Transverse colon (tissue), 4 donors: ENCODE data around the gene ATF3.

ENCODE experiments used
- CTCF ChIP-seq, 5 experiments: fragments of 200-600 bp in 3 of 5; fragments of 450-650 bp in 2 of 5; sonication (generic) in 3 of 5; IDR thresholded peaks; 1 replicate in 2 of 5; 2 replicates in 3 of 5; pipeline ENCODE4 v1.5.1; 2016 to 2017; ENCODE audit warnings: antibody characterized with exemption in 5 of 5, inconsistent platforms in 3 of 5, mild to moderate bottlenecking in 2 of 5, moderate library complexity in 1 of 5
- POLR2A ChIP-seq: fragments of 450-650 bp; IDR thresholded peaks from one replicate; pipeline ENCODE4 v1.6.1; 2016; ENCODE audit warnings: antibody characterized with exemption, mild to moderate bottlenecking, moderate library complexity
- POLR2AphosphoS5 ChIP-seq, 3 donors: sonication (generic); formaldehyde crosslinking; IDR thresholded peaks; one replicate each; pipeline ENCODE4 v1.6.1; 2016; ENCODE audit warnings: antibody characterized with exemption in 3 of 3

GRCh38 chr1:212583643-212584042, 24.9 kb upstream of the ATF3 start:
- no peak for TF ChIP-seq CTCF (IDR thresholded peaks at IDR 0.05)
- no peak for TF ChIP-seq POLR2A
- no peak for TF ChIP-seq POLR2AphosphoS5 (IDR thresholded peaks at IDR 0.05)
